ENCODE data around the gene CCDC102A.

The CCDC102A gene

GRCh38 chr16:57517397-57518367 is 18.7 kb downstream of the CCDC102A start:
- DNase-seq, result no peak

- no peak for DNase-seq
Observed at GRCh38 chr16:57516773-57517172, 19.6 kb downstream of the CCDC102A start.

GRCh38 chr16:57516176-57516725 is 20.1 kb downstream of the CCDC102A start:
- no peak for DNase-seq

GRCh38 chr16:57514791-57515600 is 21.4 kb downstream of the CCDC102A start:
- DNase-seq, result no peak

GRCh38 chr16:57514371-57514770 is 22.0 kb downstream of the CCDC102A start:
- no peak for DNase-seq

GRCh38 chr16:57513371-57514102 is 22.8 kb downstream of the CCDC102A start:
- no peak for DNase-seq

GRCh38 chr16:57512296-57513001 is 23.9 kb downstream of the CCDC102A start:
- DNase-seq, result no peak

GRCh38 chr16:57510016-57510871 is 26.1 kb downstream of the CCDC102A start:
- DNase-seq, result no peak

- no peak for DNase-seq
Observed at GRCh38 chr16:57509231-57509923, 27.0 kb downstream of the CCDC102A start.

GRCh38 chr16:57508035-57508425 is 28.3 kb downstream of the CCDC102A start:
- DNase-seq, result no peak

GRCh38 chr16:57507136-57508034 is 29.0 kb downstream of the CCDC102A start:
- DNase-seq, result peak; percentile 50

- DNase-seq, result no peak
Observed at GRCh38 chr16:57505169-57505568, 31.2 kb downstream of the CCDC102A start.

- no peak for DNase-seq
Observed at GRCh38 chr16:57504491-57504890, 31.9 kb downstream of the CCDC102A start.

GRCh38 chr16:57504001-57504400 is 32.4 kb downstream of the CCDC102A start:
- no peak for DNase-seq

GRCh38 chr16:57503366-57503765 is 33.0 kb downstream of the CCDC102A start:
- peak; percentile 30 for DNase-seq

GRCh38 chr16:57502048-57502775 is 34.2 kb downstream of the CCDC102A start:
- DNase-seq, result no peak

GRCh38 chr16:57501492-57501891 is 34.9 kb downstream of the CCDC102A start:
- DNase-seq, result no peak

- DNase-seq, result no peak
Observed at GRCh38 chr16:57500578-57501111, 35.7 kb downstream of the CCDC102A start.

Data from NCI-H1105 treated with DMSO at 0.1 percent for 48 hours (cell line).